Sciatic nerve (tissue), 2 donors: Measurements from ENCODE around the gene TSSK2. TPM values are rescaled to one million over a fixed set of nuclear protein-coding genes. Genes with fewer than 3 reads are reported as not detected.

Experiments
- ATAC-seq: fragments of 200-7000 bp; cut with Tn5 transposase; one replicate; pipeline ENCODE4 v1.9.1; 2020; ENCODE audit warnings: mild to moderate bottlenecking, moderate library complexity
- DNase-seq: peaks from one replicate; pipeline ENCODE4 v3.0.0-alpha.2; 2020; ENCODE audit warnings: low spot score
- intact Hi-C: fragments of 100-400 bp; cut with DNase I; formaldehyde crosslinking; loops from one replicate; pipeline ENCODE4 v1.14.2; 2022
- total RNA-seq: library from RNA; stranded (reverse); fragmentation: NEBNext Ultra II Directional; extraction: Animal tissue kit (Norgen Biotek cat#: 25700); gene quantifications from one replicate; pipeline ENCODE4 v1.2.1, GENCODE V29; 2021
- donor health status: DM: no; HTN: no; CAD: no.
- donor health status: DM: no; HTN: no; CAD: no.

TSSK2 gene
- total RNA-seq, 1 donor from 2014 or later: not detected

DNA sequence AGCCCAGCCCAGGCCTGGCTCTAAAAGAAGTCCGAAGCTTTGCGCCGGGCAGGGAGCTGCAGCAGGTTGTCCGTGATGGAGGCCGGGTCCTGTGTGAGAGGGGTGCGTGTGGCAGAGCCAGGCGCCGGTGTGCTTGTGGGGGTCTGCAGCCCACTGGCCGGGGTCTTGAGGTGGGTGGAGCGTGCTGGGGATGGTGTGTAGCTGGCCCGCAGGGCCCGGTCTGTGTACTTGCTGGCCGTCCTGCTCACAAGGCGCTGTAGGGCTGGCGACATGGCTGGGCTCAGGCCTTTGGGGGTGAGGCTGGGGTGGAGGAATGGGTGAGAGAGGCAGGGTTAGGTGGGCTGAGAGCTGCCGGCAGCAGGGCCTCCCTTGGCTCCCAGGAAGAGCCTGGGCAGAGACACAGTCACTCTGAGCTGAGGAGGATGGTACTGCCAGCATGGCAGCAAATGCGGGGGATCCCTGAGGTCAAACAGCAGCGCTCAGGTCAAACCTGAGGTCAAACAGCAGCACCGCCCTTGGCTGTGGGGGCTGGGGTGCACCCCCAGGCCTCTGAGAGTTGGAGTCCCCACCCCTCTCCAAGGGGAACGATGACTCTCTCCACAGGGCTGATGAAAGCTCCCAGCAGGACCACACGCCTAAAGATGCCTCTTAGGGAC, 3.2 kb downstream of the TSSK2 start:
- intact Hi-C loops: no loop called here
- DNase-seq (no peak), ATAC-seq (no peak)

DNA sequence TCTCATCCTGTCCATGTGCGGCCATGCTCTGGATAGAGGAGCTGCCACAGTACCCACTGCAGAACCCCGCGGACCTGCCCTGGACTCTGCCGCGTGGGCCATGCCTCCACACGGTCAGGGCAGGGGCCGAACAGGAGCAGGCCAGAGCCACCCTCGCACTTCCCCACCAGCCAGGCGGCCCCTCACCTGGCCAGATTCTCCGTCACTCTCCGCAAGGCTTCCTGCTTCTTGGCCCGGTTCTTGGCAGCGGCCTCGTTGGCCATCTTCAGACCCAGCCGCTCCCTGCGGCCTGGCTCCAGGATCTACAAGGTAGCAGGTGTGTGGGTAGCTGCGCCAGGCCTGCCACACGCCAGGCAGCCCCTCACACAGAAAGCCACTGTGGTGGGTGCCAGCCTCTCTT, 3.8 kb downstream of the TSSK2 start:
- ATAC-seq (no peak), DNase-seq (no peak)
- intact Hi-C loops: no loop called here

DNA sequence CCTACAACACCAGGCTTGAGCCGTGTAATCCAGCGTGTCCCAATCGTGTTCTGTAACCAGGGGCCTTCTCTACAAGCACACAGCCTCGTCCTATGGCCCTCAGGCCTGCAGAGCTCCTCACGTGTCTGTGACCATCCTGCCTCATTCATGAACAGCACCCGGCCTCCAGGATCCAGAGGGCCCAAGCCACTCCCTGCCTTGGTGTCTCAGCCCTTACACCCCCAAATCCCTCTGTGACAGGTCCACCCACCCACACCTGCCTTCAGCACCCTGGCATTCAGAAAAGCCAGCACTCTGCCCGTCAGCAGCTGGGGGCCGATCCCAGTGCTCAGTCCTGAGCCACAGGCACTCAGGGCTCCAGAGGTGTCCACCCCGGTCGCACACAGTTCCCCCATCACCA, 5.8 kb downstream of the TSSK2 start:
- no peak for DNase-seq
- no peak for ATAC-seq
- intact Hi-C loops: no loop called here

DNA sequence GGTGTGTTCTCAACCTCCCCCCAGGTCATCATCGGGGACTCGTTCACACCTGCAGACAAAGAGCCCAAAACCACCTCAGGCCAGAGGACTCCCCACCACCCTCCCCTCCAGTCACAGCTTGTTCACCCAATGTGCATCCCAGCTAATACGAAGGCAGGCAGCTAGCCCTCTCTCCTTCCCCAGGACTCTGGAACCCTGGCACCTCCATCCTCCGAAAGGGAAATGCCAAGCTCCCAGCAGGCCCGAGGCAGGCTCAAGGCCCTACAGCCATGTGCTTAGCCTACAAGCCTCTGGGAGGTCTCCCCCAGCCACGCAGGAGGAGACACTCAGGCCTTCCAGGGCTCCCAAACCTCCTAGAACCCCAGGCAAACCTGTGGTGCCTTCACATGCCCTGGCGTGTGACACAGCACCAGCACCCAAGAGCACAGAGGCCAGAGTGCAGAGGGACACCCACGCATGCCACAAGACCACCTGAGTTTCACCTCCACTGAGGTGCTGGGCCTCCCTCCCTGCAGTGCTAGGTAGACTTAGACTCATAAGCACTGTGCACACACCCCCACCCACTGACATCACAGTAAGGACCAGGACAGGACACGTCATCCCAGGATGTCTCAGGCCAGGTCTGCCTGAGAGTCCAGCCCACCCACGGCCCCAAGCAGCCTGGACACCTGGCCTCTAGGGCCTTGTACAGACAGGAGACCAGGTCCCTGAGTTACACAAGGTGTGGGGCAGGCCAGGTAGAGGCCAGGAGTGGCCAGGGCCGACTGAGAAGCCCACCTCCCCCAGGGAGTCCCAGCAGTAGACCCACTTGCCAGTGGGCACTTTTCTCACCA, 6.5 kb downstream of the TSSK2 start:
- ATAC-seq (no peak), DNase-seq (no peak)
- intact Hi-C loops: no loop called here

DNA sequence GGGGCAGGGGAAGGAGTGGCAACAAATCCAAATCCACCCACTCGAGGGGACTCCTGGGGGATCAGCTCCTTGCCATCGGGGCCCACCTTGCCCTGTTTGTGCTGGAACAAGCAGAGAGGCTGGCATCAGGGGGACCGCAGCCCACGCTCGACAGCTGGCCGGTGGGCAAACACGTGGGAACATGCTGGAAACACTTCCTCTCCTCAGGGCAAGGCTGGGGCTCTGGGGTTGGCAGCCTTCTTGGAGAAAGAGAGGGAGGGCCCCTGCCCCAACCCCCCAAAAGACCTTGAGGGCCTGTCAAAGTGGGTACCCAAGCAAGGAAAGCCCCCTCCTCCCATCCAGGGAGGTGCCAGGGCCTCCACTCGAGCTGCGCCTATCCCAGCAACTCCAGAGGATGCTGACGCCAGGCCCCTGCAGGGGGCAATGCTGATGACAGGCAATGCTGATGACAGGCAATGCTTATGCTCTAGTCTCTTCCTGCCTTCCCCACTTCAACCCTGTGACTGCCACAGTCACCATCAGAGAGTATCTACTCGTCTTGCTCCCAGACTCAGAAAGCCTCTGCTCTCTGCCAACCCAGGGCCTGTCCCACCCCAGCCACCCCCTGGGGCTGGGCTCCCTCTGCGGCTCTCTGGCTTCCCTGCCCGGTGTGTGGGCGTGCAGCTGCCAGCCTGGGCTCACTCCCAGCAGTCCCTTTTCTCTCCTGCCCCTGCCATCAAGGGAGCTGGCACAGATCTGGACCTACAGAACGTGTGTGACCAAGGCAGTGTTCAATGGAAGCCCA, 7.3 kb downstream of the TSSK2 start:
- no peak for ATAC-seq
- intact Hi-C loops: no loop called here
- no peak for DNase-seq

DNA sequence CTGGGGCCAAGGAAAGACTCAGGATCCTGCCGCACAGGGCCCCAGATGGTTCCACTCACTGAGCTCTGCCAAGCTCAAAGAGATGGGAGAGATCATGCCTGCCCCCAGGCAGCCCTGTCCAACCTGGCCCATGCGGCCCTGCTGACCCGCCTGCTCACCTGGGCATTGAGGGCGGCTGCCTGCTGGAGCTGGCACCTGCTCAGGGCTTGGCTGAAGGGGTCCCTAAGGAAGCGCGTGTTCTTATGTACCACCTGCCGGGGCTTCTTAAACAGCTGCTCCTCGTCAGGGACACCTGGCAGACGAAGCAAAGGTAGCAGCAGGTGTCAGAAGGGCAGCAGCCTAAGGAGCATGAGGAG, 7.9 kb downstream of the TSSK2 start:
- ATAC-seq: no peak
- intact Hi-C loops: no loop called here
- no peak for DNase-seq

DNA sequence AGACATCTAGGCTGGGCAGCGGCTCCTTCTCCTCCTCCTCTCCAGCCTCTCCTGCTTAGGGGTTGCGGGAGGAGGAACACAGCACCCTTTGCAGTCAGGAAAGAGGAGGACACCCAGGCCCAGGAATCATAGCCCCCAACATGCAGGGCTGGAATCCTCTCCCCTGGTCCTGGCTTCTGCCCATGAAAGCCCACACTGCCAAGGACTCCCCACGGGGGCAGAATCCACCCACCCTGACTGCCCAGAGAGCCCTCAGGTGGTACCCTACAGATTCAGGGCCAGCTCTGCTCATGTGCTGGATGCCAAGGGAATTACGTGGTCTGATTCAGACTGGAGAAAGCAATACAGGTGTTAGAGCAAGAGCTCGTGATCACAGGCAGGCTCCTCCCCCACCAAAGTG, 8.9 kb downstream of the TSSK2 start:
- no peak for ATAC-seq
- intact Hi-C loops: no loop called here

DNA sequence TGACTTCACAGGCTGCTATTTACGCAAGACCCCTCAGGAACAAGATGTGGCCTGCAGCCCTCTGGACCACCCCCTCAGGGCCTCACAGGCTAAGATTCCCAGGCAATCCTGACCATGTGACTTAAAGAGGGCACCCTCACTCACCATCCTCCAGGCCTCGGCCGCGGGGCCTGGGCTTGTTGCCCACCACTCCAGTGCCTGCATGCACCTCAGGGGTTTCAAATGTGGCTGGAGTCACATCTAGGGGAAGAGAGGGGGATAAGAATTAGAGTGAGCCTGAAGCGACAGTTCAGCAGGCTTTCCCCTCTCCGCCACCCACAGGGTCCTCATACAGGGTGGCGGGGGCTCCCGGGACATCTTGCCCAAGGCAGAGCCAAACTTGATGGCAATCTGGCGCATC, 11.3 kb downstream of the TSSK2 start:
- DNase-seq (no peak), ATAC-seq (no peak)
- intact Hi-C loops: no loop called here

More for the DNA sequence above, 8.9 kb downstream of the TSSK2 start:
- no peak for DNase-seq

DNA sequence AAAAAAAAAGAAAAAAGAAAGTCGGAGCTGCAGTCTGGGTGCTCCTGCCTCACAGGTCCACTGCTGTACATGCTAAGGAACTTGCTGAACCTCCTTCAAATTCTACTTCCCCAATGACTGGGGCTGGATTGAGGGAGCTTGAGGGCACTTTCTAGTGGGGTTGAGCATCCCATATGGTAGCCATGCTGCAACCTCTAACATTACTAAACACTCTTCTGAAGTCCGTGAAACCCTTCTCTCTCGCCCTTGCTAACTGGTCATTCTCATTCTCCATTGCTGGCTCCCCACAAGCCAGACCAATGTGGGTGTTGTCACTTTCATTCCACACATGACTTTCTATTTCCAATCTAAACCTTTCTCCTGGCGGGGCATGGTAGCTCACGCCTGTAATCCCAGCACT, 12.1 kb downstream of the TSSK2 start:
- ATAC-seq (no peak), DNase-seq (no peak)
- intact Hi-C loops: no loop called here

DNA sequence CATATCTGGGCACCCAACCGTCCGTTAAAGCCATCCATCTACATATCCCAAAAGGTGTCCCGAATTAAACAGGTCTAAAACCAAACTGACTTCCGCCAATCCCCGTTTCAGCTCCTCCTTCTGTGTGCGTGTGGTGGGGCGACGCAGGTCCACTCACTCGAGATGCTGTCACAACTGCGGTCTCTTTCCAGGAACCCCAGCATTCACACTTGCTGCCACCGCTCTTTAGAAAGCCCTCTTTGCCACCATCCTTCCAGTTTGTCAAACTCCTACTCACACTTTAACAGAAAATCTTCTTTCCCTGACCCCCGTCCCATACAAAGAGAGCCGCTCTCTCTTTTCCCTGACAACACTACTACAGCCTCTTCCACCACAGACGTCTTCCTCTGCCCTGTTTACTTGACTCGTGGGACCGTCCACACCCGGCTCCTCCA, 12.9 kb downstream of the TSSK2 start:
- no peak for ATAC-seq
- intact Hi-C loops: no loop called here
- DNase-seq: no peak

DNA sequence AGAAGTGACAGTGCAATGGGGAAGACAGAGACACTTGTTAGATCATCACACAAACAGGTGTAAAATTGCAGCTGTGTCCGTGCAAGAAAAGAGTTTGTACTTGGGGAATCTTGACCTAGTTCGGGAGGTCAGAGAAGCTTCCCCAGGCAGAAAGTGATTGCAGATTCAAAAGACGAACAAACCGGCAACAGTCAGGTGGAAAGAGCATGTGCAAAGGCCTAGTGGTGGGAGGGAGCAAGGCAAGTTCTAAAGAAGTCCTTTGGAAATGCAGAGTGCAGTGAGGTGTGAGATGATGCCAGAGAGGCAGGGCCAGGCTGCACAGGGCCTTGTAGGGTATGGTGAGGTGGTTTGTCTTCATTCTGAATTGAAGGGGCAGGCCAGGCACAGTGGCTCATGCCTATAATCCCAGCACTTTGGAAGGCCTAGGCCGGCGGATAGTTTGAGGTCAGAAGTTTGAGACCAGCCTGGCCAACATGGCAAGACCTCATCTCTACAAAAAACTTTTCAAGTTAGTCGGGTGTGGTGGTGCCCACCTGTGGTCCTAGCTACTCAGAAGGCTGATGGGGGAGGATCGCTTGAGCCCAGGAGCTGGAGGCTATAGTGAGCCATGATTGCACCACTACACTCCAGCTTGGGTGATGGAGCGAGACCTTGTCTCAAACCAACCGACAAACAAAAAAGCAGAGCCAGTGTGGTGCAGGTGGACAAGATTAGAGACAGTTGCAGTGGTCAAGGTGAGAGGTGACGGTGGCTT, 15.3 kb downstream of the TSSK2 start:
- ATAC-seq: no peak
- intact Hi-C loops: no loop called here
- DNase-seq: no peak

DNA sequence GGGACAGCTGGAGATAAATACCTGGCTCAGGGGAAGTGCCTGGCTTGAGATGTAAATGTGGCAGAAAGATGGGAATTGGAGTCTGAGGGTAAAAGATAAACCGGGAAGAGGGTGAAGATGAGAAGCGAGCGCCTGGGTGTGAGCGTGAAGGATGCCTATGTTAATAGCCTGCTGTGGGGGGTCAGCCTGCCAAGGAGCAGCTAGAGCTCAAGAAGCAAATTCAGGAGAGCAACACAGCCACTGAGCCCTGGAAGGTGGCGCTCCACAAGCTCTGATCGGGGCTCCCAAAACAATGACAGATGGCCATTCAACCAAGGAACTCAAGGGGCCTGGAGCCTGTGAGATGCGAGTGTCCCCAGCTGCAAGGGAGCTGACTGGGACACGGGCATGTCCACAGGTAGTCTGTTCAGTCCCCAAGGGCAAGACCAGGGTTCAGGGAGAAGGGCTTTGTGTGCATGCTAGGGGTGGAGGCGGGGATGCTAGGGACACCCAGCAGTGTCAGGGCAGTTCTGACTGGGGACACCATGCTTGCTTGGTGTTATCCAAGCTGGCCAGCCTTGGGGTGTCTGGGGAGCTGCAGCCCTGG, 16.2 kb downstream of the TSSK2 start:
- DNase-seq (no peak), ATAC-seq (no peak)
- intact Hi-C loops: no loop called here

DNA sequence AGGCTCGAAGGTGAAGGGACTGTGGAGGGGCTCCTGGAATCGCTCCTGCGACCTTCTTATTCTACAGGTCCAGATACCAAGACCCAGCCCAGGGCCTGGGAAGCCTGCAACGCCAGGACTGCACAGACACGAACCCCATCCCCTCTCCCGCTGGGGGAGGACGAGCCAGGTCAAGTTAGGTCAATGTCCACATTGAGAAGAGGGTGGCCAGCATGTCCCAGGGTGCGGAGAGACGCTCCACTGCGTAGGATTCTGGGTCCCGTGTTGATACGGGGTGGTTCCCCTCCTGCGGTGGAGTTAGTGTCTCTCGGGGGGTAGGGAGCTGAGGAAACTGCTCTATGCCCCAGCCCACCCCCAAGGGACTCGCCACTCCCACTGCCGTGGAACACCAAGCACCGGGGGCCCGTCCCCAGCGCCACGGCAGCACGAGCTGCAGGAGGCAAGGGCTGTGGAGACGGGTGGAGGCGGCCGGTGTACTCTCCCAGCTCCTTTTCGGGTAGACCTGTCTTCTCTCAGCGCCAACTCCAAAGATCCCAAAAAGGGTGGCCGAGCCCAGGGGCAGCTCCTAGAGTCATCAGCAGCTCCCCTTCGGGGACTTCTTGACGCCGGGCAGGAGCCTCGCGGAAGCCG, 17.4 kb downstream of the TSSK2 start:
- ATAC-seq (no peak), DNase-seq (no peak)
- intact Hi-C loops: no loop called here

DNA sequence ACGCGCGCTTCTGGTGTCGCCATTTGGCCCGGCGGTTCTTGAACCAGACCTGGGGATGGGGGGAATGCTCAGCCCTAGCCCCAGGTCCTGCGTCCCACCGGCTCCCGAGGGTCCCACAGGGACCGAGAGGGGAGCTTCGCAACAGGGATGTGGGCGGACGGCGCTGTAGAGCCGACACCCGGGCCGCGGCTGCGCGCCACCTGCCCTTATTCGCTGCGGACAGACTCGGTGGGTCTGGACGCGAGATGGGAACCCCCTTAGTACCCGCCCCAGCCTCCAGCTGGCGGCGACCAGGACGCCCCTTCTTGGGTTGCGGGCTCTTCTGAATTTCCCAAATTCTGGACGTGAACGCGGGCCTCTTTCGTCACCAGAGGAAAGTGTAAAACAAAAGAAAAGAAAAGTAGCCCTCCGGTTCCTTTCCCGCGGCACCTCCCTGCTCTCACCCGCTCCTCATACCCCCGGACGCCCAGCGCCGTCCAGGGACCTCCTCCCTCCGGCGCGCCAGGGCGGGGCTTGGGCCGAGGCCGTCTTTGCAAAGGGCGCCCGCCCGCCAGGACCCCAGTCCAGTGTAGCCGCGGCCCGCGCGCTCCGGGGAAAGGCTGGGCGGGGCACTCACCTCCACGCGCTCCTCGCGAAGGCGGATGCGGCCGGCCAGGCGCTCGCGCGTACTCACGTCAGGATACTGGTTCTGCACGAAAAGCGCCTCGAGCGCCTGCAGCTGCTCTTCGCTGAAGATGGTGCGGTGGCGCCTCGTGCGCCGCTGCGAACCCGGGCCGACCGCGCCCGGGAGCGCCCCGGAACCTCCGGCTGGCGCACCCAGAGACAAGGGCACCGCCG, 18.2 kb downstream of the TSSK2 start:
- intact Hi-C loops: no loop called here
- ATAC-seq (no peak), DNase-seq (no peak)

DNA sequence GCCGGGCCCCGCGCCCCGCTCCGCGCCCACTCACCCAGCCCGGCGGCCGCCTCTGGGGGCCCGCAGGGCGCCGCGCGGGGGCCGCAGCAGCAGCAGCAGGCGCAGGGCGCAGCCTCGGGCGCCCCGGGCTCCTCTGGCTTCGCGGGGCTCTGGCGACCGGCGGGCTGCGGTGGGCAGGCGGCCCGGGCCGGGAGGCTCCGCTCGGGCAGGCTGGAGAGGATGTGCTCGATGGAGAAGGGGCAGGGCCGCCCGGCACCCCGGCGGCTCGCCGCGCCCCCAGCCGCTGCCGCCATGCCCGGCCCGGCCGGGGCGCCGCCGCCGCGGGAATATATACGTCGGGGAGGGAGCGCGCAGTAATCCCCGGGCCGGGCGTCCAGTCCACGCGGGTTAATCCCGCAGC, 18.9 kb downstream of the TSSK2 start, which contains the start of gene GSC2:
TSS of gene GSC2 (minus strand) at position 302 of the 400 bp plus-strand sequence. CDS start at position 293, 9 bp downstream.
- intact Hi-C loops: no loop called here
- ATAC-seq (no peak), DNase-seq (no peak)

DNA sequence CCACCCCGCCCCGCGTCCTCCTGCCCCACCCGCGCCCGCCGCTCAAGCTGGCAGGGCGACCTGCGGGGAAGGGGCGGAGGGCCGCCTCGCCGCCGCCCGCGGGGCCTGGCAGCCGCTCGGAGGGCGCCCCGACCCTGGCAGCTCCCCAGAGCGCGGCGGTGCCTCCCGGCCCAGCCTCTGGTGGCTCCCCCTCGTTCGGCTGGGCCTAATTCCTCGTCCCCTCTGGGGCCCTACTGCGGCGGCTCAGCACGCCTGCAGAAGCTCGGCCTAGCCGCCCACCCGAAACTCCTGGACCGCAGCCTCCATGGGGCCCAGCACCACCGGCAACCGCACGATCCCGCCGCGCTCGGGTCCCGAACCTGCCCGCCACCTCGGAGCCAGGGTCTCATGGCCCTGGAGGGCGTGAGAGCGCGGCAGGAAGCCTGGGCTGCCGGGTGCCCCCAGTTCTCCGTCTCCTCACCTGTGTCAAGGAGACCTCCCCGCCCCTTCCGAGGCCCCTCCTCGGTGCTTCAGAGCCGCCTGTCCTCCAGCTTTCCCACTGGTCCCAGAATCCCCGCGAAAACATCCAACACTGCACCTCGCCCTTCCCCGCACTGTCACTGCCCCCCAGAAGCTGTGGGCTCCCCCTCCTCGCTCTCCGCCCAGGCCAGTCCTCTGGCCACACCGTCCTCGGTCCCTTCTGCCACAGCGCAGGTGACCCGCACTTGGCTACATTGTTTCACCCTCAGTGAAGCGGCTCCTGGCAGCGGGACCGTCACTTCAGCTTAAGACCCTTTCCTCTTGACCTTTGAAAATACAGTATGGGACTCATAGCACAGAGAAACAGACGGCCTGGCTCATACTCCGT, 19.6 kb downstream of the TSSK2 start:
- intact Hi-C loops: no loop called here
- DNase-seq: no peak
- no peak for ATAC-seq
